CD14-positive monocyte (primary cell): ENCODE data around the gene ASPA. TPM values are rescaled to one million over a fixed set of nuclear protein-coding genes. Genes with fewer than 3 reads are reported as not detected.

ENCODE experiments used
- DNase-seq, 3 donors: peaks; one replicate each; pipeline ENCODE4 v3.0.0-alpha.2; 2011 to 2022
- H2AFZ ChIP-seq: 2 replicates; pipeline ENCODE4 v1.6.0; 2012; ENCODE audit warnings: mild to moderate bottlenecking, low read depth, low read length, inconsistent platforms; ENCODE audit not compliant: insufficient read depth, poor library complexity, severe bottlenecking
- H3K27ac ChIP-seq, 2 donors: 1 replicate in 1 of 2; 2 replicates in 1 of 2; pipeline ENCODE4 v1.5.1; 2012 to 2013; ENCODE audit warnings: low read length in 2 of 2, control low read depth in 1 of 2, inconsistent platforms in 1 of 2, low read depth in 1 of 2, mild to moderate bottlenecking in 1 of 2
- H3K27me3 ChIP-seq, 2 donors: one replicate each; pipeline versions ENCODE4 v1.6.0 to v1.6.1; 2011 to 2013; ENCODE audit warnings: low read length in 2 of 2; ENCODE audit not compliant: control insufficient read depth in 2 of 2, insufficient read depth in 2 of 2
- H3K36me3 ChIP-seq, 2 donors: replicated peaks in 1 of 2; 1 replicate in 1 of 2; 2 replicates in 1 of 2; pipeline versions ENCODE4 v1.5.1 to v1.6.1; 2012 to 2013; ENCODE audit warnings: low read length in 2 of 2, control low read depth in 1 of 2, inconsistent platforms in 1 of 2, mild to moderate bottlenecking in 1 of 2; ENCODE audit not compliant: insufficient read depth in 2 of 2, control insufficient read depth in 1 of 2
- H3K4me1 ChIP-seq, 2 donors: 1 replicate in 1 of 2; 2 replicates in 1 of 2; pipeline versions ENCODE4 v1.5.1 to v1.6.1; 2012 to 2013; ENCODE audit warnings: low read length in 2 of 2, control low read depth in 1 of 2, inconsistent platforms in 1 of 2, mild to moderate bottlenecking in 1 of 2, moderate library complexity in 1 of 2; ENCODE audit not compliant: insufficient read depth in 2 of 2, control insufficient read depth in 1 of 2
- H3K4me2 ChIP-seq: replicated peaks from 2 replicates; pipeline ENCODE3; 2012; ENCODE audit warnings: low read length, moderate library complexity, mild to moderate bottlenecking; ENCODE audit not compliant: poor library complexity, severe bottlenecking; ENCODE audit errors: extremely low read depth
- H3K4me3 ChIP-seq, 3 experiments: fragments of 200-600 bp in 1 of 3; sonication (generic) in 1 of 3; replicated peaks in 1 of 3; 1 replicate in 2 of 3; 2 replicates in 1 of 3; pipeline ENCODE4 v1.5.1; 2011 to 2013; ENCODE audit warnings: low read length in 3 of 3, mild to moderate bottlenecking in 3 of 3, control low read depth in 2 of 3, low read depth in 2 of 3, inconsistent platforms in 1 of 3, moderate library complexity in 1 of 3
- H3K79me2 ChIP-seq: 2 replicates; pipeline ENCODE4 v1.6.0; 2012; ENCODE audit warnings: mild to moderate bottlenecking, control low read depth, inconsistent platforms, low read length, moderate library complexity; ENCODE audit not compliant: insufficient read depth
- H3K9ac ChIP-seq: 2 replicates; pipeline ENCODE4 v1.6.0; 2017; ENCODE audit warnings: low read length, mild to moderate bottlenecking; ENCODE audit not compliant: insufficient read depth, poor library complexity, severe bottlenecking
- H3K9me3 ChIP-seq, 2 donors: replicated peaks in 1 of 2; 1 replicate in 1 of 2; 2 replicates in 1 of 2; pipeline versions ENCODE4 v1.5.1 to v1.6.1; 2012 to 2013; ENCODE audit warnings: low read length in 2 of 2, control low read depth in 1 of 2; ENCODE audit not compliant: control insufficient read depth in 1 of 2, insufficient read depth in 1 of 2
- H4K20me1 ChIP-seq: 2 replicates; pipeline ENCODE4 v1.6.0; 2012; ENCODE audit warnings: mild to moderate bottlenecking, low read length, control low read depth, moderate library complexity; ENCODE audit not compliant: insufficient read depth
- H3K27ac Mint-ChIP-seq, 7 donors: one replicate each; pipeline ENCODE4 v1.8.0; 2020; ENCODE audit warnings: mild to moderate bottlenecking in 7 of 7, mixed read lengths in 7 of 7, moderate library complexity in 6 of 7, inconsistent platforms in 2 of 7
- H3K27me3 Mint-ChIP-seq, 3 donors: one replicate each; pipeline ENCODE4 v1.8.0; 2021 to 2022; ENCODE audit warnings: low read depth in 3 of 3, mild to moderate bottlenecking in 3 of 3, mixed read lengths in 3 of 3, moderate library complexity in 3 of 3, inconsistent platforms in 1 of 3
- H3K36me3 Mint-ChIP-seq, 2 donors: one replicate each; pipeline ENCODE4 v1.8.0; 2020; ENCODE audit warnings: mixed read lengths in 2 of 2, inconsistent platforms in 1 of 2, mild to moderate bottlenecking in 1 of 2
- H3K4me1 Mint-ChIP-seq: one replicate; pipeline ENCODE4 v1.8.0; 2020; ENCODE audit warnings: mild to moderate bottlenecking, mixed read lengths
- H3K4me3 Mint-ChIP-seq, 2 donors: one replicate each; pipeline ENCODE4 v1.8.0; 2020; ENCODE audit warnings: mild to moderate bottlenecking in 2 of 2, mixed read lengths in 2 of 2, moderate library complexity in 1 of 2
- H3K9me3 Mint-ChIP-seq, 7 donors: one replicate each; pipeline ENCODE4 v1.8.0; 2020 to 2022; ENCODE audit warnings: mixed read lengths in 7 of 7, mild to moderate bottlenecking in 6 of 7, moderate library complexity in 6 of 7, inconsistent platforms in 2 of 7
- WGBS: methylation state at CpG from one replicate; pipeline ENCODE4 v1.1.5; 2013; ENCODE audit warnings: missing lambda C conversion rate; ENCODE audit not compliant: insufficient coverage; 5-methylcytosine and 5-hydroxymethylcytosine counted together
- intact Hi-C, 2 donors: fragments of 100-400 bp; cut with micrococcal nuclease; formaldehyde crosslinking; loops; one replicate each; pipeline versions ENCODE4 v1.15.0 to v1.15.1; 2023
- polyA plus RNA-seq, 3 donors: library from polyadenylated mRNA; depleted of rRNA in 1 of 3; unstranded in 2 of 3; stranded (reverse) in 1 of 3; fragments of 300-500 nt in 2 of 3; fragments of >200 nt in 1 of 3; fragmentation: Illumina TruSeq in 2 of 3; gene quantifications; 1 replicate in 2 of 3; 2 replicates in 1 of 3; pipeline ENCODE4 v1.2.3, GENCODE V29; 2012 to 2021
- TF ChIP-seq, protein P1 (sequence below): fragments of 200-600 bp; IDR thresholded peaks from one replicate; pipeline ENCODE4 v1.8.0; 2022; ENCODE audit warnings: antibody characterized with exemption, mild to moderate bottlenecking

ASPA gene
- polyA plus RNA-seq, 3 donors, result not detected

DNA sequence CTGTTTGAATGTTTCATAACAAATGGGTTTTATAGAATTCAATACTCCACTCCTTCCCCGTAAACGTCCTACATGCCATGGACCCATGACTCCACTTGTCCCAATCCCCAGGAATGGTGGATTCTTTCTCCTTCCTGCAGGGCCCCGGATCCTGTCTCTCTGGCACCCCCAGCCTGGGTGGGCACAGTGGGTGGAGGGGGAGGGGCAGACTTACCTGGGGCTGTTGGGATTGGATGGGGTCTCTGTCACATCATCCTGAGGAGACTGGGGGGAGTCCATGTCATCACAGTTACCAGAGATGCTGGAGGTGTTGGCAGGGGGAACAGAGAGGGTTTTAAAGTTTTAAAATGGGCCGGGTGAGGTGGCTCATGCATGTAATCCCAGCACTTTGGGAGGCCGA lies 68.6 kb downstream of the ASPA start:
- 100% methylated on average over 1 of the region's 5 CpGs for WGBS
- Histone ChIP-seq H2AFZ (no peak overlapping the region), H3K36me3 (no peaks in the 10 kb centered on the region), H3K79me2 (no peaks in the 10 kb centered on the region), H3K4me2 (no peak overlapping the region), H4K20me1 (no peaks in the 10 kb centered on the region), H3K9me3 (no peaks in the 10 kb centered on the region), H3K4me1 (no peaks in the 10 kb centered on the region), H3K4me3 (no peak overlapping the region), H3K27ac (no peak overlapping the region), H3K9ac (no peak overlapping the region), H3K27me3 (no peaks in the 10 kb centered on the region)
- Mint-ChIP-seq H3K27ac (no peak overlapping the region), H3K4me1 (no peaks in the 10 kb centered on the region), H3K27me3 (peaks cover 6 to 8% (median 7%) of the 10 kb centered on the region in 3 donors), H3K9me3 (peaks cover 0 to 8% (median 0%) of the 10 kb centered on the region in 7 donors), H3K36me3 (no peaks in the 10 kb centered on the region), H3K4me3 (no peak overlapping the region)
- no peak for DNase-seq
- TF ChIP-seq, protein P1, sequence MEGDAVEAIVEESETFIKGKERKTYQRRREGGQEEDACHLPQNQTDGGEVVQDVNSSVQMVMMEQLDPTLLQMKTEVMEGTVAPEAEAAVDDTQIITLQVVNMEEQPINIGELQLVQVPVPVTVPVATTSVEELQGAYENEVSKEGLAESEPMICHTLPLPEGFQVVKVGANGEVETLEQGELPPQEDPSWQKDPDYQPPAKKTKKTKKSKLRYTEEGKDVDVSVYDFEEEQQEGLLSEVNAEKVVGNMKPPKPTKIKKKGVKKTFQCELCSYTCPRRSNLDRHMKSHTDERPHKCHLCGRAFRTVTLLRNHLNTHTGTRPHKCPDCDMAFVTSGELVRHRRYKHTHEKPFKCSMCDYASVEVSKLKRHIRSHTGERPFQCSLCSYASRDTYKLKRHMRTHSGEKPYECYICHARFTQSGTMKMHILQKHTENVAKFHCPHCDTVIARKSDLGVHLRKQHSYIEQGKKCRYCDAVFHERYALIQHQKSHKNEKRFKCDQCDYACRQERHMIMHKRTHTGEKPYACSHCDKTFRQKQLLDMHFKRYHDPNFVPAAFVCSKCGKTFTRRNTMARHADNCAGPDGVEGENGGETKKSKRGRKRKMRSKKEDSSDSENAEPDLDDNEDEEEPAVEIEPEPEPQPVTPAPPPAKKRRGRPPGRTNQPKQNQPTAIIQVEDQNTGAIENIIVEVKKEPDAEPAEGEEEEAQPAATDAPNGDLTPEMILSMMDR, result no peak
- intact Hi-C loops, result no loop called here

- no peak overlapping the region for H3K4me3 ChIP-seq
- H4K20me1 ChIP-seq, result no peaks in the 10 kb centered on the region
- no peak overlapping the region for H3K4me2 ChIP-seq
- TF ChIP-seq, protein P1, result no peak
- no peak overlapping the region for H3K9ac ChIP-seq
- no peaks in the 10 kb centered on the region for H3K36me3 ChIP-seq
- Mint-ChIP-seq H3K27me3 (peaks cover 7 to 8% (median 8%) of the 10 kb centered on the region in 3 donors), H3K9me3 (peaks cover 0 to 11% (median 0%) of the 10 kb centered on the region in 7 donors), H3K4me1 (no peaks in the 10 kb centered on the region), H3K27ac (no peak overlapping the region), H3K4me3 (no peak overlapping the region), H3K36me3 (no peaks in the 10 kb centered on the region)
- no peaks in the 10 kb centered on the region for H3K4me1 ChIP-seq
- 91% methylated on average over 3 of the region's 9 CpGs for WGBS
- intact Hi-C loops, result no loop called here
- no peaks in the 10 kb centered on the region for H3K79me2 ChIP-seq
- no peak for DNase-seq
- no peaks in the 10 kb centered on the region for H3K9me3 ChIP-seq
- H2AFZ ChIP-seq, result no peak overlapping the region
- no peak overlapping the region for H3K27ac ChIP-seq
- no peaks in the 10 kb centered on the region for H3K27me3 ChIP-seq
Observed at GRCh38 chr17:3545151-3545550, 69.4 kb downstream of the ASPA start.
